NCI-H748 (cell line): ENCODE results near the gene KRTAP5-8.
A peak's percentile ranks its signal among the peaks of the same experiment; 100 is the strongest.
"Not testable (repeated sequence)": the region's sequence is repeated elsewhere in the genome, so short reads cannot be mapped to it uniquely, and the experiment has no call there.

Source experiments
- DNase-seq: peaks from one replicate; lab custom pipeline; 2025; ENCODE audit not compliant: unreplicated experiment; lab: John Stamatoyannopoulos, UW

KRTAP5-8 gene, protein sequence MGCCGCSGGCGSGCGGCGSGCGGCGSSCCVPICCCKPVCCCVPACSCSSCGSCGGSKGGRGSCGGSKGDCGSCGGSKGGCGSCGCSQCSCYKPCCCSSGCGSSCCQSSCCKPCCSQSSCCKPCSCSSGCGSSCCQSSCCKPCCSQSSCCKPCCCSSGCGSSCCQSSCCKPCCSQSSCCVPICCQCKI

DNA sequence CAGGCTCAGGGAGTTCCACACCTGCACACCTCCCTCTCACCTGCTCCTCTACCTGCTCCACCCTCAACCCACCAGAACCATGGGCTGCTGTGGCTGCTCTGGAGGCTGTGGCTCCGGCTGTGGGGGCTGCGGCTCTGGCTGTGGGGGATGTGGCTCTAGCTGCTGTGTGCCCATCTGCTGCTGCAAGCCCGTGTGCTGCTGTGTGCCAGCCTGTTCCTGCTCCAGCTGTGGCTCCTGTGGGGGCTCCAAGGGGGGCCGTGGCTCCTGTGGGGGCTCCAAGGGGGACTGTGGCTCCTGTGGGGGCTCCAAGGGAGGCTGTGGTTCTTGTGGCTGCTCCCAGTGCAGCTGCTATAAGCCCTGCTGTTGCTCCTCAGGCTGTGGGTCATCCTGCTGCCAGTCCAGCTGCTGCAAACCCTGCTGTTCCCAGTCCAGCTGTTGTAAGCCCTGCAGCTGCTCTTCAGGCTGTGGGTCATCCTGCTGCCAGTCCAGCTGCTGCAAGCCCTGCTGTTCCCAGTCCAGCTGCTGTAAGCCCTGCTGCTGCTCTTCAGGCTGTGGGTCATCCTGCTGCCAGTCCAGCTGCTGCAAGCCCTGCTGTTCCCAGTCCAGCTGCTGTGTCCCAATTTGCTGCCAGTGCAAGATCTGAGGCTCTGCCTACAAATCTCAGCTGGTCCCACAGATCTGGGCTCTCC, at the start of gene KRTAP5-8:
Gene KRTAP5-8 (plus strand): TSS at position 49 of the 689 bp plus-strand sequence. CDS start 31 bp downstream, at position 80.
- not testable (repeated sequence) for DNase-seq

DNA sequence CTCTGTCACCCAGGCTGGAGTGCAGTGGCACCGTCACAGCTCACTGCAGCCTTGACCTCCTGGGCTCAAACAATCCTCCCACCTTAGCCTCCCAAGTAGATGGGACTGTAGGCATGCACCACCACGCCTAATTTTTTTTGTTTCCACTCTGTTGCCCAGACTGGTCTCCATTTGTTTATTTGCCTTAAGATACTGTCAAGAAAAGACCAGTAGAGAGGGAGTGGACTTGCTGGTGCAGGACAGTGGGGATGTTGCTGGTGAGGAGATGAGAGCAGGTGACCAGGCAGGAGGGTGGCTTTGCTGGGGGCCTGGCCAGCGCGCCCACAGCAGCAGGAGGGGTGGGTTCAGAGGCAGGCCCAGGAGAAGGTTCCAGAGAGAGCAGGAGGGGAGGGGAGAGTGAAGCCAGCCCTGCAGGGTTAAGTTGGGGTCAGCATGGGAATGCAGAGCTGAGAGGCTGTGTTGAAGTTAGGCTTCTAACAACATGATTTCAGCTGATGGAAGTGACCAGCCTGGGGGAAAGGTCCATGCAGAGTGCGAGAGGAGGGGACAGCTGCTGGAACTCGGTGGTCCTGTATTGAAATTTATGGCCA, 49.0 kb upstream of the KRTAP5-8 start:
- no peak for DNase-seq

GRCh38 chr11:71489311-71490043, 48.3 kb upstream of the KRTAP5-8 start:
- DNase-seq, result no peak

DNA sequence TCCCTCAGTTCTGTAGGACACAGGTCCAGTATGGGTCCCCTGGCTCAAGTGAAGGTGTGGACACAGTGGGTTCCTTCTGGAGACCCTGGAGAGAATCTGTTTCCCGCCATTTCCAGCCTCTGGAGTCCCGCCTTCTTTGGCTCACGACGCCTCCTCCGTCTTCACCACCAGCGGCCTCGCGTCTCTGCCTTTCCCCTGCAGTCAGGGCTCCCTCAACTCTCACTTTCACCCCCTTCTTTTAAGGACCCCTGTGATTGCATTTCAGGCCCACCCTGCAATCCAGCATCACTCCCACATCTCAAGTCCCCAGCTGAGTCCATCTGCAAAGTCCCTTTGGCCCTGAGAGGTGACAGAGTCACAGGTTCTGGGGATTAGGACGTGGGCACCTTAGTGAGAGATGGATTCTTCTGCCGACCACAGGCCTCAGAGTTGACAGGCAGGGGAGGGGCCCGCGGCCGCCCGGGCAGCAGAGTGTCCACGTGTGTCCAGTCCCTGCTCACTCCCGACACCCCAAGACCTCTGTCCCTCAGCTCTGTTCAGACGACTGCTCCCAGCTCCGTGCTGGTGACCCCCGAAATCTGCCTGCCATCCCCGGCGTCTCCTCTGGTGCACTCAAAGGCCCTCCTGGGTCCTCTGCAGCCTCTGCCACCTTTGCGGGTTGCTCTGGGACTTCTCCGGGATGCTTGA, 47.6 kb upstream of the KRTAP5-8 start:
- DNase-seq, result no peak

DNA sequence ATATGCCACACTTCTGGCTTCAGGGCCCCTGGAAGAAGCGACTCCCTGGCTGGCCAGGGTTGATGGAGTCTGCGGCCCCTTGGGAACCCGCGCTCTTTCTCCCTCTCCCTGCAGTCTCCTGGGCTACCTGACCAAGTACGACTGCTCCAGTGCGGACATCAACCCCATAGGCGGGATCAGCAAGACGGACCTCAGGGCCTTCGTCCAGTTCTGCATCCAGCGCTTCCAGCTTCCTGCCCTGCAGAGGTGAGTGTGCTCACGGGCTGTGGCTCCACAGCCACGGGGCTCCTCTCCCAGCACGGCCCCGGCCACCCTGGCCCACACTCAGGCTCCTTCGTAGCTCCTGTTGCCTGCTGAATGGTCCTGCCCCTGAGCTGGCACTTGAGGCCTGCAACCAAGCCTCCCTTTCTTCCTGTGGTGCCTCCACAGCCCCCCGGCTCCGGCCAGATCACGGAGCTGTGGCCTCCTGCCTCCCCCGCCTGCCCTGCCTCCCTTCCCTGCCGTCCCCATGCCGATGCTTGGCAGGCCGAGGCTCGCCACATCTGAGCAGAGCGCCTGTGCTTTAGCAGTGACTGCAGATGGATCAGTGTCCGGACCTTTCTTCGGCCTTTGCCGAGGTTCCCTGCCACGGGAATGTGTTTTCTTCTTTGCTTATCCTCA, 47.0 kb upstream of the KRTAP5-8 start:
- no peak for DNase-seq

DNA sequence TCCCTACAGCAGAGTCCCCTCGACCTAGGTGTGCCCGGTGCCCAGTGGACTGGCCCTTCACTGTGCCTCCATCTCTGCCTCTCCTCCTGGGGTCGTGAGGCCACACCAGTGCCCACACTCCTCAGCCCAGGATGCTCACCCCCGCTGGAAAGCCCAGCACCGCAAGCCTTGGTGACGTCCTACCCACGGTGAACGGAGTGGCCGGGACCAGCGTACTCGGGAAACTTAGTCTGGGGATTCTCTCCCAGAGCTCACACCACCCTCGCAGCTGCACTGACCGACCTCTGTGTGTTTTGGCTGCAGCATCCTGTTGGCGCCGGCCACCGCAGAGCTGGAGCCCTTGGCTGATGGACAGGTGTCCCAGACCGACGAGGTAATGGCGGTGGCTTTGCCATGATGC, 46.3 kb upstream of the KRTAP5-8 start:
- no peak for DNase-seq

DNA sequence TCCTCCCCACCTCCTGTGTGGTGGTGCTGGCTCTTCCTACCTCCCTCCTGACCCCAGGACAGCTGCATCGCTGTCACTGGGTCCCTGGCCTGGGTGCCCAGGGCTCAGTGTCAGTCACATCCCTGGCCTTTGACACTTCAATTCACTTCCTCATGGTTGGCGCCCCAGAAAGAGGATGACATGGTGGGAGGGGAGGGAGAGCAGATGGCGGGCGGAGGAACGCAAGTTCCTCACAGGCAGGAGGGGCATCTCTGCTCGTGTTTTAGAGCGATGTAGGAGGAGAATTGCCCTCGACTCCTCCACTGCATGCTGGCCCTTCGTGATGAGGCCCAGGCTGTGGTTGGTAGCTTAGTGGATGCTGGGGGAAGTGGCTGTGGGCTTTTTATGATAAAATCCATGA, 45.9 kb upstream of the KRTAP5-8 start:
- no peak for DNase-seq

- DNase-seq, result no peak
These were observed 42.3 kb upstream of the KRTAP5-8 start for GRCh38 chr11:71495286-71496230.

DNA sequence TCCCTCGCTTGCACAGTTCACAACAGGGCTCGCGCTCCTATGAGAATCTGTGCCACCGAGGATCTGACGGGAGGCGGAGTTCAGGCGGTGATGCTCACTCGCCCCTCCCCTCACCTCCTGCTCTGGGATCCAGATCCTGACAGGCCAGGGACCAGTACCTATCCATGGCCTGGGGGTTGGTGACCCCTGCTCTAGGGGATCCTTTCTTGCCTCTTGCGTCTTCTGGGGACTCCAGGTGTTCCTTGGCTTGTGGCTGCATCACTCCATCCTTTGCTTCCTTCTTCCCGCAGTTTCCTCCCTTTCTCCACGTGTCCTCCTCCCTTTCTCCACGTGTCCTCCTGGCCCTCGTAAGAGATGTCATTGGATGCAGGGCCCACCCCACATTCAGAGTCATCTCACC, 41.4 kb upstream of the KRTAP5-8 start:
- DNase-seq, result no peak

- no peak for DNase-seq
These were observed 39.7 kb upstream of the KRTAP5-8 start for GRCh38 chr11:71498091-71498490.

DNA sequence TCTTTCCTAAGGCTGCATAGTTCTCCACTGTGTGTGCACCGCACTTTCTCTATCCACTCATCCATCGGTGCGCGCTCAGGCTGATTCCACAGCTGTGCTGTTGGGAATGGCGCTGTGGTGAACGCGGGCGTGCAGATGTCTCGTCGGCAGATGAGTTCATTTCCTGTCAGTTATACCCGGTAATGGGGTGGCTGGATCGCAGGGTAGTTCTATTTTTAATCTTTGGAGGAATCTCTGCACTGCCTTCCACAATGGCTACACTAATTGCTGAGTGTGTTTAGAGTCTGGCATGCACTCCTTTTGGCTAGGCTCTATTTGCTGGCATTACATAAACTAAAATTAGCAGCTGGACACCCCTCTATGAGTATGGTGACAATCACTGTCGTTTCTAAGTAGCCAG, 38.7 kb upstream of the KRTAP5-8 start:
- DNase-seq, result no peak

- no peak for DNase-seq
These were observed 38.3 kb upstream of the KRTAP5-8 start for GRCh38 chr11:71499546-71499945.

DNA sequence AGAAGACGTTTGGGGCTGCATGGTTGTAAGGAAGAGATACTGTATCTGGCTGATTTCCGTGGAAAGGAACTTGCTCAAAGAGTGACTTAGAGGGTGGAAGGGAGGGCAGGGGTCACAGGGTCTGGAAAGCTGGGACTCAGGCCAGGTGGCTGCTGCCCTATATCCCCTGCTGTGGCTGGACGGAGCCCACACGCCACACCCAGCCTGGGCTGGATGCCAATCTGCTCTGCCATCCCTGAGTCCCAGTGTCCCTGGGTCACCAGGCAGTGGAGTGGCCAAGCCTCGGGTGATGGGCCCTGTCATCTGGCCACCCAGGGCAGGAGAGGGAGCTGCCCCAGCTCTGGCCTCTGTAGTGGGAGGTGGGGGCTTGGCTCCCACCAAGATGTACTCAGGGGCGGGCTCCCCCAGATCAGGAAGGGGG, 37.2 kb upstream of the KRTAP5-8 start:
- no peak for DNase-seq

DNA sequence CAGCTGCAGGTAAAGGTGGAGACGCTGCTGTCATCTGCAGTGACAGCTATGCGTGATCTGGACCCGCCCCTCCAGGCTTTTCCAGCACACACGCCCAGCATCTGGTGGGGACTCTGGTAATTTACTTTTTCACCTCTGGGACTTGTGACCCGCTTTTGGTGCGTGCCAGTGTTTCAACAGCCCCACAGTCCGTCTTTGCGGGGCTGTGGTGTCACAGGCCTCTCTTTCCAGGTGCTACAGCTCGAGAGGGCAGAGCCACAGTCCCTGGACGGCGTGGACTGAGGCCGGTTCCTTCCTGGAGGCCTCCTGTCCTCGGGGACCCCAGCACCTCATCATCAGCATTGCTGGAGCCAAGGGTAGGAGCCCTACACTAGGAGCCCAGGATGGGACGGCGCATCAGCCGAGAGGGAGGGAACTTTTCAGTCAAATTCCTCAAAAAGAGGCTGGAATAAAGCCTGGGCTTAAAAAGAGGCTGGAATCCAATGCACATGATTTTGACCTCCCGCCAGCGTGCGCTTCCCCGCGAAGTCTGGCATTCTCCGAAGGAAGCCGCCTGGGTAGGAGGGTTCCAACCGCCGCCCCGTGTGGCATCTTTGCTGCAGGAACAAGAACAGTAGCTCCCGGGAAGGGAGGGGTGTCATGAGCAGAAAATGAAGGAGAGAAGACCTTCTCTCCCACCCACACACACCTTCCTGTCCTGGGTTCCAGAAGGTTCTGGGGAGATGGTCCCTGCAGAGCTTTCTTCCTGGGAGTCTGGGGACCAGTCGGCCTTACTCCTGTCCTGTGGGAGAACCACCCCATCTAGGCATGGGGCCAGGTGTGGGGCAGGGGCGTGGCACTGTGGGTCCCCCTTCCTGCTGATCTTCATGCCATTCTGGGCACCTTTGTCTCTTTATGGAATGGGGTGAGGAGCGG, 36.5 kb upstream of the KRTAP5-8 start:
- no peak for DNase-seq

GRCh38 chr11:71502026-71502425, 35.8 kb upstream of the KRTAP5-8 start:
- DNase-seq, result no peak

DNA sequence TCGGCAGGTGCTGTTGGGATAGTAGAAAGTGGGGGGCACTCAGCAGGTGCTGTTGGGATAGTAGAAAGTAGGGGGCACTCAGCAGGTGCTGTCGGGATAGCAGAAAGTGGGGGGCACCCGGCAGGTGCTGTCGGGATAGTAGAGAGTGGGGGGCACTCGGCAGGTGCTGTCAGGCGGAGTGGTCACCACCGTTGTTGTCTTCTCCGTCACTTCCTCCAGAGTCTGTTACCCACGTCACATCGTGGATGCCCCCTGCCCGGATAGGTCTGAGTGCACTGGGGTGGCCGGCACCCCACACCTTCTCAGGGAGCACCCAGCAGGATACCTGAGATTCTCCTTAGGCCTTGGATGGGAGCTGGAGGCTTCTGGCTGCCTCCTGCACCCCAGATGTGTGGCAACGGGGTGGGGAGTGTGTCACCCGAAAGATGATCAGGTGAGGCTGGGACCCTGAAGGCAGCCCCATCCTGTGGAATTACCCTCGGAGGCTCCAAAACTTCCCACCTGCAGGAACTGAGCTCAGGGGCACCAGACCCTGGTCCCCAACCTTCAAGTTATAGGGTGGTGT, 34.9 kb upstream of the KRTAP5-8 start:
- DNase-seq, result no peak

DNA sequence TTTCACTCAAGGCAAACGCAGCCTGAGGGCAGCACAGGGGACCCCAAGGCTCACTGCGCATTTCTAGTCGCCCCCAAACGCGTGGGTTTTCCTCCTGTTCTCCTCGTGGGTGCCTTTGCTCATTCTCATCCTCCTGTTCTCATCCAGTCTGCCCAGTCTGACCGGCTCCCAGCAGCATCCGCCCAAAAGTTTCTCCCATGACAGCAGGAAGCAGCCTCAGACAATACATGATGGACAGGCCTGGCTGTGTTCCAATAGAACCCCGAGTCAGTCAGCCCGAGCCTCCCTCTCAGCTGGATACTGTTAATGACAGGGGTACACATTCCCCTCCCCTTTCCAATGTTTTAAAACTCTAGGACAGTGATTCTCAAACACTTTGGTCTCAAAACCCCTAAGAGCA, 33.3 kb upstream of the KRTAP5-8 start:
- DNase-seq, result peak; percentile 82

- DNase-seq, result peak; percentile 76
These were observed 32.8 kb upstream of the KRTAP5-8 start for GRCh38 chr11:71505001-71505400.
